HL-60 (cell line): ENCODE measurements around the gene CERT1.

Experiments
- CTCF ChIP-seq: IDR thresholded peaks from one replicate; pipeline ENCODE4 v1.5.1; 2011; ENCODE audit warnings: low read length, control low read depth, inconsistent platforms; ENCODE audit not compliant: insufficient read depth
- REST ChIP-seq: IDR thresholded peaks from 2 replicates; pipeline ENCODE4 v1.6.1; 2012; ENCODE audit warnings: low read depth; ENCODE audit not compliant: insufficient replicate concordance

GRCh38 chr5:75465480-75465879, 45.9 kb downstream of the CERT1 start:
- TF ChIP-seq CTCF, result no peak
- no peak for TF ChIP-seq REST
